Fibroblast of the aortic adventitia (primary cell): ENCODE measurements around the gene NRXN3. TPM values are rescaled to one million over a fixed set of nuclear protein-coding genes. Genes with fewer than 3 reads are reported as not detected.

Experiments used
- DNase-seq: peaks from one replicate; pipeline ENCODE4 v3.0.0-alpha.2; 2010; ENCODE audit warnings: low read depth
- H3K4me3 ChIP-seq: 2 replicates; pipeline ENCODE4 v1.5.1; 2011; ENCODE audit warnings: low read depth, mild to moderate bottlenecking, control low read depth, low read length, moderate library complexity
- total RNA-seq: library from RNA; depleted of rRNA; stranded (reverse); fragments of >200 nt; gene quantifications from 2 replicates; pipeline ENCODE4 v1.2.3, GENCODE V29; 2012; ENCODE audit warnings: low replicate concordance
- TF ChIP-seq, protein P1 (sequence below): IDR thresholded peaks from 2 replicates; pipeline ENCODE4 v1.5.1; 2011; ENCODE audit warnings: mild to moderate bottlenecking, low read length, control low read depth, inconsistent platforms; ENCODE audit not compliant: insufficient read depth

NRXN3 gene
- total RNA-seq, 1 donor = 0.18 TPM

DNA sequence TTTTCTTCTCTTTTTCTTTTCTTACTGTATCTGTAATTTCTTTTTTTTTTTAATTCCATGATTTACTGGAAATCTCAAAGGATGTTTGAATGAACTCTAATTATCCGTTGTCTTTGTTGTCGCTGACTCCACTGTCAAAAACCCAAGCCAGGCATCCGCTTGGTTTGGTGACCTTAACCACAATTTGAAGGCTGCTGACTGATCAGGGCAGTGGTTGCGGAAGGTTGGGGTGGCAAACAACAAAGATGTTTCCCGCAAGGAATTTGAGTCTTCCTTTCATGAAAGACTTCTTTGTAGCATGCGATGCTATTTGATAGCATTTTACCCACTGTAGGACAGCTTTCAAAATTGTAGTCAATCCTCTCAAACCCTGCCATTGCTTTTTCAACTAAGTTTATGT, 1027.3 kb downstream of the NRXN3 start:
- TF ChIP-seq, protein P1, sequence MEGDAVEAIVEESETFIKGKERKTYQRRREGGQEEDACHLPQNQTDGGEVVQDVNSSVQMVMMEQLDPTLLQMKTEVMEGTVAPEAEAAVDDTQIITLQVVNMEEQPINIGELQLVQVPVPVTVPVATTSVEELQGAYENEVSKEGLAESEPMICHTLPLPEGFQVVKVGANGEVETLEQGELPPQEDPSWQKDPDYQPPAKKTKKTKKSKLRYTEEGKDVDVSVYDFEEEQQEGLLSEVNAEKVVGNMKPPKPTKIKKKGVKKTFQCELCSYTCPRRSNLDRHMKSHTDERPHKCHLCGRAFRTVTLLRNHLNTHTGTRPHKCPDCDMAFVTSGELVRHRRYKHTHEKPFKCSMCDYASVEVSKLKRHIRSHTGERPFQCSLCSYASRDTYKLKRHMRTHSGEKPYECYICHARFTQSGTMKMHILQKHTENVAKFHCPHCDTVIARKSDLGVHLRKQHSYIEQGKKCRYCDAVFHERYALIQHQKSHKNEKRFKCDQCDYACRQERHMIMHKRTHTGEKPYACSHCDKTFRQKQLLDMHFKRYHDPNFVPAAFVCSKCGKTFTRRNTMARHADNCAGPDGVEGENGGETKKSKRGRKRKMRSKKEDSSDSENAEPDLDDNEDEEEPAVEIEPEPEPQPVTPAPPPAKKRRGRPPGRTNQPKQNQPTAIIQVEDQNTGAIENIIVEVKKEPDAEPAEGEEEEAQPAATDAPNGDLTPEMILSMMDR = no peak
- H3K4me3 ChIP-seq = no peak overlapping the region
- no peak for DNase-seq

DNA sequence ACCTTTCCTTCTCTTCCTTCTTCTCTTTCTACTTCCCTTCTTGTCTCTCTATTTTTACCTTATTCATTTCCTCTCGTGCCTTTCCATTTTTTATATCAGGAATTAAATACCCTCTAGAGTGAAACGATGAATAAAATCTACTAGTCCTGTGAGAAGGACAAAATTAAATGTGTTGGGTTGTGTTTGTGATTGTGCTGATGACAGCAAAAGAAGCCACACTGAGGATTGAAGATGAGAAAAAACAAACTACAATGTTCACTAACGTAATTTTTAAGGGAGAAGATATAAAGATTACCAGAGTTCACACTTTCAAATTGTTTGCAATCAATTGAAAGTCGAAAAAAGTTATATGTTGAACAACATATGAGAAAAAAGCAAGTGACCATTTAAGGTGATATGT, 1029.0 kb downstream of the NRXN3 start:
- DNase-seq = no peak
- TF ChIP-seq, protein P1 = no peak
- no peak overlapping the region for H3K4me3 ChIP-seq

DNA sequence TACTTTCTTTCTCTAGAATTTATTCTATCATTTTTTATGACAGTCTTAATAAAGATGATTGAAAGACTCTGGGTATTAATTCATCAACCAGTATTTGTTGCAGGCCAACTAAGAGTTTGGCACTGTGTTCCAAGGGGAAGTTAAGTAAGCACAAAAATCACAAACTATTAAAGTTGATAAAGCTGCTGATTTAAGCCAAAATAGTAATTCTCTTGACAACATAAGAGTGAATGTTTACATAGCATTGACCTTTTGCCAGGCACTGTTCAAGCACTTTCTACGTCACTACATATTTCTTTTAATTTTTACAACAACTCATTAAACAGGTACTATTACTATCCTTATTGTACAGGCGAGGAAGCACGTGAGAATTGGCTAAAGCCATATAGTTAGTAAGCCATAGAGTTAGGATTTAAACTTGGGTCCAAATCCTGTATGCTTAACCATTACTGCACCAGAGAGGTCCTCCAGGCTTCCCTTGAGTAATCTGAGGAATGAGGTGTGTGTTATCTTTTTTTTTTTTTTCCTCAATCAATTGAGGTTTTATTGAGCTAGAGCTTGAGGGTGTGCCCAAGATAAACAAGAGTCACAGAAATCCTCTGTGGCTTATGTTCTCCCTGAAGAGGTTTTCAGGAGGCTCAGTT, 1031.5 kb downstream of the NRXN3 start:
- TF ChIP-seq, protein P1 = no peak
- no peak overlapping the region for H3K4me3 ChIP-seq
- DNase-seq = no peak

DNA sequence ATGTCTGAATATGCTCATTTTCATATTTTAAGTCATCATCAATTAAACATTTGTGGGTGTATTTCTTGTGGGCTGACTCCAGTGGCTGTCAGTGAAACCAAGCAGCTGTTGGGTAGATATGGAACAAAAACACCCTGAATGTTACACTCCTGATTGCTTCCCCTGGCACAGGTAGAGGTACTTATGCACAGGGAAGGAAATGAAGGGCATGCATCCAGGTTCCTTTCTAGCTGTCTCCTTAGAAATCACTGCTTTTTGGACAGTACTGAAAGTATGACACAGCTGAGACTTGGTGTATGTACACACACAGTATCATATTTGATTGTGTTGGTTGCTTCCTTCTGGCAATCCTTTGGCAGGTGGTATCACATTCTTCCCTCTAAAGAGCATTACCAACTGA, 1034.4 kb downstream of the NRXN3 start:
- no peak overlapping the region for H3K4me3 ChIP-seq
- no peak for DNase-seq
- TF ChIP-seq, protein P1 = no peak

DNA sequence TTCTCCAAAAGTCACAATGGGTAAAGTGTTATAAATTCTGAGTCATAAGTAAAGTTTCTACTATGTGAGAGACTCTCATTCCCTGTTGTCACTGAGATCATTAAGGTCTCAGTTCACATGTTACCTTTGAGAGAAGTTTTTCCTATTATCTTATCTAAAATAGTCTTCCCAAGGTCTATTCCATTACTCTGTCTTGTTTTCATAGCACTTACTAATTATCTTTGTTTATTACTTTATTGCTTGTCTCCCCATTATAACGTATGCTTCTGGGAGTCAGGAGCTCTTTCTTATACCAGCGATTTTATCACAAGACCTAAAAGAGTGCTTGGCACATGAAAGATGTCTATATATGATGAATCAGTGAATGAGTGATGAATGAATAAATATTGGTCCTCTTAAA, 1039.2 kb downstream of the NRXN3 start:
- DNase-seq = no peak
- H3K4me3 ChIP-seq = no peak overlapping the region
- TF ChIP-seq, protein P1 = no peak

DNA sequence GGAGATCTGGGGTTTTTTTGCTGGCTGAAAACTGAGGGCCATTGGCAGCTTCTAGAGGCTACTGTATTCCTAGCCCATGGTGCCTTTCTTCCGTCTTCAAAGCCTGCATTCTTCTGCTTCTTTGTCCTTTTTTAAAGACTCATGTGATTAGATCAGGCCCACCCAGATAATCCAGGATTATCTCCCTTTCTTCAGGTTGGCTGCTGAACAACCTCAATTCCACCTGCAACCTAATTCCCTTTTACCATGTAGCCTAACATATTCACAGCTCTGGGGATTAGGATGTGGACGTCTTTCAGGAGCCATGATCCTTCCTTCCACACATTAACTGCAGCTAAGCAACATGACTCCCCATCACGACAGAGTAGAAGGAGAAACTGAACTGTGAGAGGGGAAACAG, 1055.6 kb downstream of the NRXN3 start:
- DNase-seq = no peak
- no peak overlapping the region for H3K4me3 ChIP-seq
- TF ChIP-seq, protein P1 = no peak

DNA sequence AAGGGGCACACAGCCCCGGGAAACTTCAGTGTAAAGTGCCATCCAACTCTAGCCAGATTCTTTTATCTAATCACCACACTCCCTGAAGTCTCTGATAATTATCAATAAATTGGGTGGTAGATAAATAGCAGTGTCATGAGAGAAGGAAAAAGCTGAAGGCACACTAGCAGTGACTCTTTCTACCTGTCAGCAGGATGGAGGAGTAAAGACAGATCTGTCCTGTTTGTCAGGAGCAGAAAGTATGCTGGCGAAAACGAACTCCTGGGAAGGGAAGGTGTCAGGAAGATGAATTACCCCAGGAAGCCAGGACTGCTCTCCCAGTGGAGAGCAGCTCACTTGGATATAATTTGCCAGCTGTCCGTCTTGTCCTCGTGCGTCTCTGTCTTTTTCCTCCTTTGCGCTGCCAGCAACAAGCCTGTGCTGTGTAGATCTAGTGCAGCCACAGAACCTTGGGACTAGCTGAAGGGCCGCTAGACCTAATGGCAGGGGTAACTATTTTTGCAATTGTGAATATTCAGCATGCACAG, 1059.3 kb downstream of the NRXN3 start:
- no peak overlapping the region for H3K4me3 ChIP-seq
- no peak for DNase-seq
- TF ChIP-seq, protein P1 = no peak
